GM21723 (cell line): ENCODE measurements around the gene RPL37.
"Not testable (repeated sequence)": the region's sequence is repeated elsewhere in the genome, so short reads cannot be mapped to it uniquely, and the experiment has no call there.

Source experiments
- ATAC-seq: cut with Tn5 transposase; IDR thresholded peaks from one replicate; pipeline ENCODE4 v1.9.1; 2021; ENCODE audit warnings: mild to moderate bottlenecking, moderate library complexity; ENCODE audit not compliant: unreplicated experiment

The RPL37 gene

DNA sequence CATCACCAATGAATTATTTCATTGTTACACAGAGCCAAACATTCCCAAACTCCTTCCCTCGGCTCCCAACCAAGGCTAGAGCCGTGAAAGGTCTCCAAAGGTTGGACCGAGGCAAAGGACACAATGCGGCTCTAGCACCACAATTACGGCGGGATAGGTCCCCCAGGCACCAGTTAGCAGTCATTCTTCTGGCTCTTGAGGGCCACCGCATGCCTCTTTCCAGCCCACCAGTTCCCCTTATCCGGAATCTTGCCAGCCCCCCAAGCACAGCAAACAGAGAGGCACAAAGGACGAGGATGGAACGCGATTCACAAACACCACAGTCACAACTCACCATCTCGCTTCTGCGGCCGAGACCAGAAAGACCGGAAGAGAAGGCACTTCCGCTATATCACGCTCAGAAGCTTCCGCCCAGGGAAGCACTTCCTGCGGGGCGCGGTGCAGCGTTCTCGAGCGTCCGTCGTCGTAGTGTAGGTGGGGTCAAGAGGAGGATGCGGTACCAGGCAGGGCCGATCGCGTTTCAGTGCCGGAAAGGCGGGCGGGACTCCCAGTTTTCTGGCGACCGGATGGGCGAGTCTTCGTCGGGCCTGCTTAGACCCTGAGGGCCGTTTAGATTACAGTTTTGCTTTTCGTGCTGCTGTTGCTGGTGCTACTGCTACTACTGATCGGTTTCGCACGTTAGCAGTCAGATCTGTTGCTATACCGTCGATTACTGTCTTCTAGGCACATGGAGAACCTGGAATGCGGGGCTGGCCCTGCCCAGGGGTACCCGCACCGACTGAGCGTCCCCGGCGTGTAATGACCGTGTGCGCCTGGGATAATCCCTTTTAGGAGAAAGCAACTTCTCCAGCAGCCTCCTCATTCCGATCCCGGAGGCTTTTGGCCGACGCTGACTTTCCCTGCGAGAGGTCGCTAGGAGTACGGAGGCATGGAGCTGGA is at the start of gene RPL37:
RPL37 (minus strand) TSS at position 374 of the 939 bp plus-strand sequence; CDS start at position 337, 37 bp downstream.
- ATAC-seq, result peak; percentile 95

GRCh38 chr5:40883051-40883450 is 48.0 kb upstream of the RPL37 start:
- ATAC-seq, result not testable (repeated sequence)

GRCh38 chr5:40882291-40882690 is 47.3 kb upstream of the RPL37 start:
- no peak for ATAC-seq

GRCh38 chr5:40879163-40879942 is 44.3 kb upstream of the RPL37 start:
- no peak for ATAC-seq

DNA sequence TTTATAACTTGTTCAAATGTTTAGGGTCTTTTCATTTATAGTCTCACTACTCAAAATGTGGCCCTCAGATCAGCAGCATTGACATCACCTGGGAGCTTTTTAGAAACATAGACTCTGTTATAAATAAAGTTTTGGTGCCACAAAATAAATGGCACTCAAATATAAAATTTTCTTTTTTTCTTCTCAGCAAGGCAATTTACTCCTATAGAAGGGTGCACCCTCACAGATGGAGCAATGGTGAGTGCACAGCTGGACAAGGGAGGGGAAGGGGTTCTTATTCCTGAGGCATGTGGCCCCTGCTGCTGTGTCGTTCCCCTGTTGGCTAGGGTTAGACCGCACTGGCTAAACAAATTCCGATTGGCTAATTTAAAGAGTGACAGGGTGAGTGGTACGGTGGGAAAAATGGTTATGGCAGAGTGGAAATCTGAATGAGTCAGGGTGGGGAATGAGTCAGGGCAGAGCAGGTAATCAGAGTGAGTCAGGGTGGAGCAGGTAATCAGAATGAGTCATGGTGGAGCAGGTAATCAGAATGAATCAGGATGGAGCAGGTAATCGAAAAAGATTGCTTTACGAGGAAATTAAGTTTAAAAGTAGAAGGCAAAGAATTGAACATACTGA is 42.5 kb upstream of the RPL37 start:
- no peak for ATAC-seq

DNA sequence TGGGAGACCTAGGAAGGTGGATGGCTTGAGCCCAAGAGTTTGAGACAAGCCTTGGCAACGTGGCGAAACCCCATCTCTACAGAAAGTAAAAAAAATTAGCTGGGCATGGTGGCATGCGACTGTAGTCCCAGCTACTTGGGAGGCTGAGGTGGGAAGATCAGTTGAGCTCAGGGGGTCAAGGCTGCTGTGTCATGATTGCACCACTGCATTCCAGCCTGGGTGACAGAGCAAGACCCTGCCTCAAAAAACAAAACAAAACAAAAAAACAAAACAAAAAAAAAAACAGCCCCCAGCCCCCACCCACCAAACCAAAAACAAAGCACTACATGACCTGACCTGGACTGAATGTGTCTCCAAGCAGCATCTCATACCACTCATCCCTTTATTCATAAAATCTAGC is 40.9 kb upstream of the RPL37 start:
- no peak for ATAC-seq

DNA sequence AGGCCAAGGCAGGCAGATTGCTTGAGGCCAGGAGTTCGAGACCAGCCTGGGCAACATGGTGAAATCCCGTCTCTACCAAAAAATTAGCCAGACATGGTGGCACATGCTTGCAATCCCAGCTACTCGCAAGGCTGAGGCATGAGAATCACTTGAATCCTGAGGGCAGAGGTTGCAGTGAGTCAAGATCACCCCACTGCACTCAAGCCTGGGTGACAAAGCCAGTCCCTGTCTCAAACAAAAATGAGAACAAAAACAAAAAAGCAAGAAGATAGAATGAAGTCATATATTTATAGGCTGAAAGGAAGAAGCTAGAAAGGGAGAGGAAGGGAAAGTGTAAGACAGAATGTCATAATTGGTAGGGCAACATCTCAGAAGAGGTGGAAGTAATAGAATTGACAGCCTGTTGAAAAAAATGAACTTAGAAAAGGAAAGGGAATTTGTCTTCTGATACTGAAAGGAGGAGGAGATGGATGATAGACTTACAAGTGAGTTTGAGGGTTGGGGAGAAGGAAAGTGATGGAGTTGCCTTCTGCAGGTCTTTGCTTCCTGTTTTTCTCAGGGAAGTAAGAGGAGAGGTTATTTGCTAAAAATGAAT is 38.4 kb upstream of the RPL37 start:
- no peak for ATAC-seq

DNA sequence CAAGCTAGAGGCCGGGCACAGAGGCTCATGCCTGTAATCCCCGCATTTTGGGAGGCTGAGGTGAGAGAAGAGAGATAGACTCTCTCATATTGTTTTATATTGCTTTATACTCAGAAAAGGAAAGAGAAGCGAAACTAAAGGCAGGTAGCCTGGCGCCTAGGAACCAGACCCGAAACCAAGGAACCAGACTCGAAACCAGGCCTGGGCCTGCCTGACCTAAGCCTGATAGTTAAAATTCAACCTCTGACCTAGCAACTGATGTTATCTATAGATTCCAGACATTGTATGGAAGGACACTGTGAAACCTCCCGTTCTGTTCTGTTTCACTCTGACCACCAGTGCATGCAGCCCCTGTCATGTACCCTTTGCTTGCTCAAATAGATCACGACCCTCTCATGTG is 37.2 kb upstream of the RPL37 start:
- ATAC-seq, result not testable (repeated sequence)

DNA sequence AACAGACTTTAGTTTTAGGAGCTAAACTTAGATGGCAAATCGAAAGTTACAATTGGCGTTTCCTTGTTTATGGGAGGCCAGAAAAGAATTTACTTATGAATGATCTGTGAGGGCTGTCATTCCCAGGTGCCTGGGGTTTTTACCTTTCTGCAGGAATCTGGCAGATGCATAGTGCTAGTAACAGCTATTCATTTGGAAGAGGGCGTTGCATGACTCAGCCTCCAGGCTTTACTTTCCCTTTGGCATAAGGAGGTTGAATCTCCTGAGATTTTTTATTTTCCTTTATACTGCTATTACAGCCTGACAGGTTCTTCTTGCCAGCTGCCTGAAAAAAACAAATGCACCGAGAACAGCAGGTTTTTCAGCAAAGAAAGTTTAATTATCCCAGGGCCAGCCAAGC is 36.2 kb upstream of the RPL37 start:
- ATAC-seq, result no peak

- ATAC-seq, result no peak
These were observed 34.4 kb upstream of the RPL37 start for GRCh38 chr5:40869384-40869783.

DNA sequence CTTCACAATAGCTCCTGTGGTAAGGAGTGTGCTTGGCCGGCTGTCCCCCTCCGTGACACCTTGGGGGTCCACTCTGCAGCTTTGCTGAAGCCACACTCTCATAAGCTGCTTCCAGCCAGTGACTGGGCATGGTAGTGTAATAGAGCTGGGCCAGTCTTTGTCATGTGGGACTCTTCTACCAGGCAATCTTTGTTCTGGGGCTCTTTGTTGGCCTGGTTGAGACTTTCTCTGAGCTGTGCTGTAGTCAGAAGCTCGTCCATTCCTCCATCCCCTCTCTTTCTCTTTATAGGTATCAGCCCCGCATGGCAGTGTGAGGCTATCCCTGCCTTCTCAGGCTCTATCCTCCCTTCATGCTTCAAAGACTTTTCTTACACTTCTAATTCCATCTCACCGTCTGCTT is 31.8 kb upstream of the RPL37 start:
- ATAC-seq, result no peak

GRCh38 chr5:40865004-40865403 is 30.0 kb upstream of the RPL37 start:
- ATAC-seq, result not testable (repeated sequence)

GRCh38 chr5:40860711-40861110 is 25.7 kb upstream of the RPL37 start:
- ATAC-seq, result no peak

DNA sequence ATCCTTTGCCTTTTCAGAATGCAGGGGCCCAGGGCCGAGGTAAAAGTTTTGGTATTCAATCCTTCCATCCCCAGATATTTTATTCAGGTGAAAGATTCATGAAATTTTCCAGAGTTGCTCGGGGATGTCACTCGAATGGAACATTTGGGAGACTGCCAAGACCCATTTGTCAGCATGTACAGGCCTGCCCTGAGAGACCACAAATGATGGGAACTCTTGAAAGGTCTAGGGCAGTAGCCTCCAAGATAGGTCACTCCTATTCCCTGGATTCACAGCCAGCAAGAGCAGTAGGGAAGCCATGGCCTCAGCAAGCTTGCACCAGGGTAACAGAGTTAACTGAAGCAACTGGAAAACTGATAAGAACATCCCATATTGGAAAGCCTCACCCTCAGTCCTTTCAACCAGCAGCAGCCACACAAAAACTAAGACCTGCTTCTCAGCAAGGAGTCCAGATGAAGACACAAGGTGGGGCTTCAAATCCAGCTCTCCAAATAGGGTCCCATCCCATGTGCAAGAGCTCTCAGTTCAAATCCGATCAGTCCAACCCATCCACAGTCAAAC is 18.7 kb upstream of the RPL37 start:
- ATAC-seq, result no peak

DNA sequence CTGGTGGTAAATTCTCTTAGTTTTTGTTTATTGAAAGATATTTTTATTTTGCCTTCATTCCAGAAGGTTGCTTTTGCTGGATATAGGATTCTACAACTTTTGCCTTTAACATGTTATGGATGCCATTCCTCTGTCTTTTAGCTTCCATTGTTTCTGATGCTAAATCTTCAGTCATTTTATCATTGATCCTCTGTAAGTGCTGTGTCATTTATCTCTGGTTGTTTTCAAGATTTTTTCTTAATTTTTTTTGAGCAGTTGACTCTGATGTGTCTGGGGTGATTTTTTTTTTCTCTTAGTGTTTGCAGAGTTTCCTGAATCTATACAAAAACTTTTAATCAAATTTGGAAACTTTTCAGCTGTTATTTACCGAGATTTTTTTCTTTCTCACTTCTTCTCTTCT is 12.5 kb upstream of the RPL37 start:
- ATAC-seq, result no peak

DNA sequence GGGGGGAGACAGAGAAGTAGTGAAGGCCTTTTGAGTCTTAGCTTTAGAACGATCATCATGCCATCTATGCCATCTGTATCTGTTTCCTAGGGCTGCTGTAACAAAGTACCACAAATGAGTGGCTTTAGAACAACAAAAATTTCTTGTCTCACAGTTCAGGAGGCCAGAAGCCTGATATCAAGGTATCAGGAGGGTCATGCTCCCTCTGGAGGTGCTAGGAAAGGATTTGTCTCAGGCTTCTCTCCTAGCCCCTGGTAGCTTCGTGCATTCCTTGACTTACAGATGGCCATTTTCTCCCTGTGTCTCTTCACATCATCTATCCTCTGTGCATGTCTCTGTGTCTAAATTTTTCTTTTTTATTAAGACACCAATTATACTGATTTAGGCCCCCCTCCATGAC is 11.3 kb upstream of the RPL37 start:
- ATAC-seq, result no peak

- ATAC-seq, result no peak
These were observed 9.5 kb upstream of the RPL37 start for GRCh38 chr5:40844565-40844964.

- no peak for ATAC-seq
These were observed 7.3 kb upstream of the RPL37 start for GRCh38 chr5:40842351-40842750.

DNA sequence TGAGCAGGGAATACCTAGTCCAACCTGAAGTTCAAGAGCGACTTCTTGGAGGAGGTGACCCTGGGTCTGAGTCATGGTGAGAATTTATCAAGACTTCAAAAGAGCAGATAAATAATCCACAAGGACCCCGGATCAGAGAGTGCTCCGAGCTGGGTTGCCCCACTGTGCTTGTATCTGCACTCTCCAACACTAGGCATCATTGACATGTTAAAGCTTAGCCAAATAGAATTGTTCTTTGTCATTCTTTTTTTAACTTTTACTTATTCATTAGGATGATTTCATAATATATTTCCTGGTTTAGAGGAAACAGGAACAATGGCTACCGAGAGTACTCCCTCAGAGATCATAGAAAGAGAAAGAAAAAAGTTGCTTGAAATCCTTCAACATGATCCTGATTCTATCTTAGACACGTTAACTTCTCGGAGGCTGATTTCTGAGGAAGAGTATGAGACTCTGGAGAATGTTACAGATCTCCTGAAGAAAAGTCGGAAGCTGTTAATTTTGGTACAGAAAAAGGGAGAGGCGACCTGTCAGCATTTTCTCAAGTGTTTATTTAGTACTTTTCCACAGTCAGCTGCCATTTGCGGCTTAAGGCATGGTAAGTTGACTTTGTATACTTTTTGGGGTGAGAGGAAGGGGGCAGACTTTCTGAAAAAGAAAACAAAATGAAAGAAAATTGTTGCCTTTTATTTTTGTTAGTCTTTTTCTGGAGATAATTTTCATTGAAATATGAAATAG is 6.2 kb upstream of the RPL37 start, which contains the start of gene CARD6:
CARD6 (plus strand) TSS at position 300 of the 738 bp plus-strand sequence; CDS start at position 316, 16 bp downstream.
- peak; percentile 51 for ATAC-seq

GRCh38 chr5:40838086-40838485 is 3.1 kb upstream of the RPL37 start:
- ATAC-seq, result no peak
